Jurkat, Clone E6-1 (cell line): ENCODE measurements around the gene CREB3L1.
"Not testable (repeated sequence)": the region's sequence is repeated elsewhere in the genome, so short reads cannot be mapped to it uniquely, and the experiment has no call there.

ENCODE experiments used
- DNase-seq: peaks from one replicate; pipeline ENCODE4 v3.0.0-alpha.2; 2011; ENCODE audit warnings: low read depth, low spot score
- H3K4me3 ChIP-seq: 2 replicates; pipeline ENCODE4 v1.5.1; 2011; ENCODE audit warnings: mild to moderate bottlenecking, low read length, control low read depth, moderate library complexity

CREB3L1 gene

GRCh38 chr11:46247090-46247489 lies 30.4 kb upstream of the CREB3L1 start:
- DNase-seq, result no peak
- H3K4me3 ChIP-seq, result no peak overlapping the region

GRCh38 chr11:46247659-46248058 lies 29.8 kb upstream of the CREB3L1 start:
- peak; percentile 43 for DNase-seq
- H3K4me3 ChIP-seq, result no peak overlapping the region

DNA sequence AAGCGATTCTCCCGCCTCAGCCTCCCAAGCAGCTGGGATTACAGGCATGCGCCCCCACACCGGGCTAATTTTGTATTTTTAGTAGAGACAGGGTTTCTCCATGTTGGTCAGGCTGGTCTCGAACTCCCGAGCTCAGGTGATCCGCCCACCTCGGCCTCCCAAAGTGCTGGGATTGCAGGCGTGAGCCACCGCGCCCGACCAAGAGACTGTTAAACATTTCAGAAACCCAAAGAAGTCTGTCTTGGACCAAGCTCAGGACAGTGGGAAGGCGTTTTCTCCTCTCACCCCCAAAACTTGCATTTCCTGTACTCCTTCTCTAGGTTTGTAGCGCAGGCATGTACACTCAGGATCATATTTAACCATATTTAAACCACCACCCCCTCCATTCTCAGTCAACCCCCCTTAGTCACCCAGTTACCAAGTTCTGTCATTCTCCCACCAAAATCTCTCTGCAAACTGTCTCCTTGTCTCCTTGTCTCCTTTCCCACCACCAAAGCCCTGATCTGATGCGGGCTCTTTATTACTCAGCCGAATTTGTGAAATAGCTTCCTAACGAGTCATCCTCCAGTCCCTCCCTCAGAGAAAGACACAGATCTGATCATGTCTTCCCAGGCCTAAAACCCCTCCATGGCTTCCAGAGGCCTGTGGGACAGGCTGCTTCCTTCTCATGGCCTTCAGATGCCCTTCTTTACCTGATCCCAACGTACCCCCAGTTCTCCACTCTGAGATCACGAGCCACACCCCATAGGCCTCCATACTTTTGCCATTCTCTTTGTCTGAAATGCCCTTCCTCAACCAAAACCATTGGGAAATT lies 29.0 kb upstream of the CREB3L1 start:
- H3K4me3 ChIP-seq, result no peak overlapping the region
- DNase-seq, result no peak

GRCh38 chr11:46249103-46249937 lies 28.1 kb upstream of the CREB3L1 start:
- no peak for DNase-seq
- no peak overlapping the region for H3K4me3 ChIP-seq

- no peak for DNase-seq
- H3K4me3 ChIP-seq, result no peak overlapping the region
Measured at GRCh38 chr11:46249938-46250744, 27.3 kb upstream of the CREB3L1 start.

- no peak for DNase-seq
- H3K4me3 ChIP-seq, result no peak overlapping the region
Measured at GRCh38 chr11:46250745-46251052, 26.8 kb upstream of the CREB3L1 start.

DNA sequence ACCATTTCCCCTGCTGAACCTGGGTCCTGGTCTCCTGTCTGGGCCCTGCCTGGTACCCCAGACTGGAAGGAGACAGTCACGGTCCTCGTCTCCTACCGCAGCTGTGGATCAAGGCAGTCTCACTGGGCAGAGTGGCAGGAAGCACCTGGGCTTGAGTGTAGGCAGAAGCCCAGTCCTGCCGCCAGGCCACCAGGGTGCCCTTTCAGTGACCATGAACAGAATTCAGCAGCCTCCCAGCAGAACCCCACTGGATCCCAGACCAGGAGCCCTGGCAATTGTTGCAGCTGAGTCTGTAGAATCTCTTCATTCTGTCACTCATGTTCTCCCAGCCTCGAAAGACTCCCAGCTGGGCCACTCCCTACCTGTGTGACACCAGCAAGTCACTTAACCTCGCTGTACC lies 25.5 kb upstream of the CREB3L1 start:
- DNase-seq, result no peak
- H3K4me3 ChIP-seq, result no peak overlapping the region

GRCh38 chr11:46252373-46252914 lies 25.0 kb upstream of the CREB3L1 start:
- DNase-seq, result no peak
- H3K4me3 ChIP-seq, result no peak overlapping the region

- no peak for DNase-seq
- no peak overlapping the region for H3K4me3 ChIP-seq
Measured at GRCh38 chr11:46253258-46254132, 24.0 kb upstream of the CREB3L1 start.

DNA sequence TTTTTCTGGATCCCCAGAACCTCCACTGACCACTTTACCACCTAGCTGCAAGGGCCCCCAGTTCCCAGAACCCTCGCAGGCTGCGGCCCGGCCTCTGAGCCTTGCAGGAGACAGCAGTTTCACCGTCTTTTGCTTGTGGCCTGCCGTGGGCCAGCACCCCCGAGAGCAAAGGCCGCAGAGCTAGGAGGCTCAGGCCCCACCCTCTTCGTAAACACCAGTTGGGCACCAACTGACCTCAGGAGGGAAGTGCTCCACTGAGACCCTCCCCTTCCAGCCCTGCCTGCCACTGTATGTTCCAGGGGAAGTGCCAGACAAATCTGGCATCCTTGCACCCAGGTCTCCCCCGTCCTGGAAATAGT lies 23.4 kb upstream of the CREB3L1 start:
- DNase-seq, result no peak
- no peak overlapping the region for H3K4me3 ChIP-seq

DNA sequence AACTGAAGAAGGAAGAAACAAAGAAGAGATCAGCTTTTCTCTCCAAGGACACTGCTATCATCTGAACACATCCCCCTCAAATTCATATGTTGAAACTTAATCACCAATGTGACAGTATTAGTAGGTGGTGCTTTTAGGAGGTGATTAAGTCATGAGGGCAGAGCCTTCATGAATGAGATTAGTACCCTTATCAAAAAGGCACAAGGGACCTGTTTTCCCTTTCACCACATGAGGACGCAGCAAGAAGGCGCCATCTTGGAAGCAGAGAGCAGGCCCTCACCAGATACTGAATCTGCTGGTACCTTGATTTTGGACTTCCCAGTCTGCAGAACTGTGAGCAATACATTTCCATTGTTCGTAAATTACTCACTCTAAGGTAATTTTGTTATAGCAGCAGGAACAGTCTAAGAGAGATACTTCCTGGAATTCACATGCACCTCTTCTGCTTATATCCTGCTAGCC lies 20.9 kb upstream of the CREB3L1 start:
- no peak for DNase-seq

GRCh38 chr11:46259347-46259746 lies 18.1 kb upstream of the CREB3L1 start:
- DNase-seq, H3K4me3 ChIP-seq: not testable (repeated sequence)

More for the DNA sequence above, 20.9 kb upstream of the CREB3L1 start:
- H3K4me3 ChIP-seq, result no peak overlapping the region

- H3K4me3 ChIP-seq, result no peak overlapping the region
- DNase-seq, result no peak
Measured at GRCh38 chr11:46259971-46260560, 17.4 kb upstream of the CREB3L1 start.

GRCh38 chr11:46263120-46263519 lies 14.3 kb upstream of the CREB3L1 start:
- H3K4me3 ChIP-seq, result no peak overlapping the region
- no peak for DNase-seq

GRCh38 chr11:46264030-46264429 lies 13.4 kb upstream of the CREB3L1 start:
- H3K4me3 ChIP-seq, result no peak overlapping the region
- DNase-seq, result no peak

DNA sequence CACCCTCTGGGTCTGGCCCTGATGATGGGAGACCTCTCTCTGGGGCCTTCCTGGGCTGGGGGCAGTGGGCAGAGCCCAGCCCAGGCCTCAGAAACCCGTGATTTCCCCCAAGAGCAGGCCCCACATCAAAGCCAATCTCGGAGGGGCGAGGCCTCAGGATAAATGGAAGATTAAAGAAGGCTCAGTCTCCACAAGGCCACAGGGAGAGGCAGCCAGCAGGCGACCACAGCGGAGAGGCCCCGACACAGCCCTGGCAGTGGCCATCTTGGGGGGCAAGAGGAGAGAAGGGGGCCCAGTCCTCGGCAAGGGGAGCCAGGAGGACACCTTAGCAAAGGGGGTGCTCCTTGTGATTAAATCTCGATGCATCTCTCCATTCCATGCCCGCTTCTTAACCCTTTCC lies 12.5 kb upstream of the CREB3L1 start:
- no peak for DNase-seq
- no peak overlapping the region for H3K4me3 ChIP-seq

DNA sequence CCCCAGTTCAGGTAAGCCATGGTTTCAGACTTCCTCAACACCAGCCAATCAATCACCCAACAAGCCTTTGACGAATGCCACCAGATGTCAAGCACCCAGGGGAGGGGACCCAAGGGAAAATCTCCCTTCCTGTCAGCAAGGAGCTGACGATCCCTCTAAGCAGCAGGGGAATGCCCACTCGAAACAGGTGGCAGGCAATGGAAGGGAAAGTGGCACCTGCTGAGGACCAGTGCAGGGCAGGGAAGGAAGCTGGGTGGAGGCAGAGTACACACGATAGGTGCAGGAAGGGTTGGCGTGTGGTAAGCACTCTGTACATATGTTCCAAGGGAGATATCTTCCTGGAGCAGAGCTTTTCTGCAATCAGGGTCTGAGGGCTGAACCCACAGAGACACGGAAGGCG lies 11.7 kb upstream of the CREB3L1 start:
- no peak for DNase-seq
- no peak overlapping the region for H3K4me3 ChIP-seq

GRCh38 chr11:46267930-46268329 lies 9.5 kb upstream of the CREB3L1 start:
- H3K4me3 ChIP-seq, result no peak overlapping the region
- DNase-seq, result no peak
